Gastroesophageal sphincter (tissue), 3 donors: Measurements from ENCODE around the gene KLF9.

Experiments used
- CTCF ChIP-seq, 4 experiments: fragments of 200-600 bp in 2 of 4; fragments of 450-650 bp in 2 of 4; sonication (generic) in 1 of 4; IDR thresholded peaks; one replicate each; pipeline ENCODE4 v1.5.1; 2017 to 2019; ENCODE audit warnings: antibody characterized with exemption in 4 of 4, mild to moderate bottlenecking in 2 of 4, moderate library complexity in 2 of 4
- POLR2A ChIP-seq, 2 donors: fragments of 450-650 bp; IDR thresholded peaks; one replicate each; pipeline ENCODE4 v1.6.1; 2017; ENCODE audit warnings: antibody characterized with exemption in 2 of 2, mild to moderate bottlenecking in 2 of 2, moderate library complexity in 1 of 2

DNA sequence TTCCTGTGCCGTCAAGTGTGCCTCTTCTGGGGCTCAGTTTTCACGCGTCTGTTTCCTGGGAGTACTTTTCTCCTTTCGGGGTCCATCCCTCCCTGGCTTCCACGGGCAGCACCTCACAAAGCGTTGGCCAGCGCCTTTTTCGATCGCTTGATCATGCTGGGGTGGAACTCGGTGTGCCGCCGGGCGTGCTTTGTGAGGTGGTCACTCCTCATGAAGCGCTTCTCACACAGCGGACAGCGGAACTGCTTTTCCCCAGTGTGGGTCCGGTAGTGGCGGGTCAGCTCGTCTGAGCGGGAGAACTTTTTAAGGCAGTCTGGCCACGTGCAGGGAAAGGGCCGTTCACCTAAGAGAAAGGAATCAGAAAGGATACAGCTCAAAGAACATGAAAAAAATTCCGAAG, 26.8 kb downstream of the KLF9 start:
- TF ChIP-seq CTCF (IDR thresholded peaks at IDR 0.05) (no peak), POLR2A (IDR thresholded peaks at IDR 0.05) (no peak)
